CD4-positive, alpha-beta T cell treated with Interleukin-4 for 1 hour (primary cell): ENCODE measurements around the gene SSNA1.

Experiments used
- DNase-seq, 2 donors: peaks; one replicate each; pipeline ENCODE4 v3.0.0-alpha.2; 2020 to 2022

Gene SSNA1

DNA sequence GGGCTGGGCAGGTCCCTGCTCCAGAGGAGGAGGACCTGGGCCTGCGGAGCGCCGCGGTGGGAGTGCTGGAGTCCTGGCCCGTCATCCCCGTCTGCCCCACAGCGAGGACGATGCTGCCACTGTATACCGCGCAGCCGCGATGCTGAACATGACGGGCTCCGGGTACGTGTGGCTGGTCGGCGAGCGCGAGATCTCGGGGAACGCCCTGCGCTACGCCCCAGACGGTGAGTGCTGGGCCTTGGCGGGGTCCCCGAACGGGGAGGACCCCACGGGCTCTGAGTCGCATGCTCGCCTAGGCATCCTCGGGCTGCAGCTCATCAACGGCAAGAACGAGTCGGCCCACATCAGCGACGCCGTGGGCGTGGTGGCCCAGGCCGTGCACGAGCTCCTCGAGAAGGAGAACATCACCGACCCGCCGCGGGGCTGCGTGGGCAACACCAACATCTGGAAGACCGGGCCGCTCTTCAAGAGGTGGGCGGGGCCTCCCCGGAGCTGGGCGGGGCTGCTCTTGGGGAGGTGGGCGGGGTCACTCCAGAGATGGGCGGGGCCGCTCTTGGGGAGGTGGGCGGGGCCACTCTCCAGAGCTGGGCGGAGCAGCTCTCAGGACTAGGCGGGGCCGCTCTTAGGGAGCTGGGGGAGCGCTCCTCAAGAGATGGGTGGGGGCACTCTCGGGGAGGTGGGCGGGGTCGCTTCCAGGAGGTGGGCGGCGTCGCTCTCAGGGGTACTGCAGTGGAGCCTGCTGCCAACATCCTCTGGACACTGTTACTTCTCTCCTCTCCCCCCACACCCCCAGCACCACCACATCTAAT lies 31.7 kb upstream of the SSNA1 start:
- DNase-seq: peak; percentile 44 to 55

DNA sequence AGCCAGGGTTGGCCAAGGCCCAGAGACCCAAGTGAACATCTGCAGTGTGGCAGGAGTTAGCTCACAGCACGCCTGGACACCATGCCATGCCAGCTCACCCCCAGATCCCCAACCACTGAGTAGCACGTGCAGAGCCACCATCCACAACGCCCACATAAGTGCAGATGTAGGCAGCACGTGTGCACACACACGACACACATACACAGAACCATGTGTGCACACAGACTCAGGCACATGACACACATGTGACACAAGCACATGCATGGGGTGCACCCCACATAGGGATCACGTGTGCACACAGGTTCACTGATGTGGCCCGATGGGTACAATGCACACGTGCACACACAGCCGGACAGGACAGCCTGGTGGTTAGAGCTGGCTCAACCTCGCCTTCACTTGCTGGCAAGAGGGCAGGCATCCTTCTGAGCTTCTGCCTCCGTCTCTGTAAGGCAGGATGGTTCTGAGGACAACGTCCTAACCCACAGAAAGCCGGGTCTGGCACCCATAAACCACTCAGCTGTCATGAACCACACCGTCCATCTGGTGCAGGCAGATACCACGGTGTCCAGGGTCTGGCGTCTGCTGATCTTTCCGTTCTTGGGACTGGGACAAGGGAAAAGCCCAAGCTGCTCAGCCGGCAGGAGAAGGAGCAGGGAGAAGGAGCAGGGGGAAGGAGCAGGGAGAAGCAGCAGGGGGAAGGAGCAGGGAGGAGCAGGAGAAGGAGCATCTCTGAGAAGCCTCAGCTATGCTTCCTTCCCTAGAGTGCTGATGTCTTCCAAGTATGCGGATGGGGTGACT lies 30.7 kb upstream of the SSNA1 start:
- no peak for DNase-seq

GRCh38 chr9:137158625-137159024 lies 29.9 kb upstream of the SSNA1 start:
- DNase-seq: no peak

- DNase-seq: no peak
Observed at GRCh38 chr9:137159105-137160053, 29.1 kb upstream of the SSNA1 start.

DNA sequence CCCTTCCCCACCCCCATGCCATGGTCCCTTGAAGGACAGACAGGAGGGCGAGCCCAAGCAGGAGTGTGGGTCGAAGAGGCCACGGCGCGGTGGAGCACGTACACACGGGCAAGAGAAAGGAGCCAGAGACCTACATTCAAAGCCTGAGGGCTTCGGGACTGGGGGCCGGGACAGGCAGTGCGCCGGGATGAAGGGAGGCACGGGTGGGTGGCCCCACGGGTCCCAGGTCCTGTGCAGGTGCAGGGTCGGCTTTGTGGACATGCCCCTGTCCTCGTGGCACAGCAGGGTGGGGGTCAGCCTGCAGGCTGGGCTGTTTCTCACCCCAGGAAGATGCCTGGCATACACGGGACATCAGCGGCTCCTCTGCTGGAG lies 28.4 kb upstream of the SSNA1 start:
- no peak for DNase-seq

DNA sequence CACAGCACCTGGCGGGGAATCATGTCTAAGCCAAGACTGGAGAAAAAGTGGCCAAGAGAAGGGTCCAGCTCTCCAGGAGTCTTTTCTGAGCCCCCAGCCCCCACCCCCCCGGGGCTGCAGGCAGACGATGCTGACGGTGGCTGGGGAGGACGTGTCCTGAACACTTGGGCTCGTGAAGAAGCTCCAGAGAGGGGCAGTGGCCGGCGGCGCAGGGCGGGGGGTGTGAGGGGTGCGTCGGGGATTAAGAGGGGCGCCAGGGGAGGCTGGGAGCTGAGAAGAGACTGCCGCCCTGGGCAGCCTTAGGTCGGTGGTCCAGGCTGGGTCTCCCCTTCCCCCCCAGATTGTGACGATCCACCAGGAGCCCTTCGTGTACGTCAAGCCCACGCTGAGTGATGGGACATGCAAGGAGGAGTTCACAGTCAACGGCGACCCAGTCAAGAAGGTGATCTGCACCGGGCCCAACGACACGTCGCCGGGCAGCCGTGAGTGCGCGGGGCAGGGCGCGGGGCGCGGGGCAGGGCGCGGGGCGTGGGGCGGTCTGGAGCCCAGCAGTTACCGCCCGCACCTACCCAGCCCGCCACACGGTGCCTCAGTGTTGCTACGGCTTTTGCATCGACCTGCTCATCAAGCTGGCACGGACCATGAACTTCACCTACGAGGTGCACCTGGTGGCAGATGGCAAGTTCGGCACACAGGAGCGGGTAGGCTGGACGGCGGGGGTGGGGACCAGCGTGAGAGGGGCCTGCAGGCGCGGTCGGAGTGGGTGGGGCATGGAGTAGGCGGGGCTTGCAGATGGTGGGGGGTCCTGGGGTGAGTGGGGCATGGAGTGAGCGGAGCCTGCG lies 27.5 kb upstream of the SSNA1 start:
- DNase-seq: no peak

- no peak for DNase-seq
Observed at GRCh38 chr9:137161558-137162486, 26.7 kb upstream of the SSNA1 start.

DNA sequence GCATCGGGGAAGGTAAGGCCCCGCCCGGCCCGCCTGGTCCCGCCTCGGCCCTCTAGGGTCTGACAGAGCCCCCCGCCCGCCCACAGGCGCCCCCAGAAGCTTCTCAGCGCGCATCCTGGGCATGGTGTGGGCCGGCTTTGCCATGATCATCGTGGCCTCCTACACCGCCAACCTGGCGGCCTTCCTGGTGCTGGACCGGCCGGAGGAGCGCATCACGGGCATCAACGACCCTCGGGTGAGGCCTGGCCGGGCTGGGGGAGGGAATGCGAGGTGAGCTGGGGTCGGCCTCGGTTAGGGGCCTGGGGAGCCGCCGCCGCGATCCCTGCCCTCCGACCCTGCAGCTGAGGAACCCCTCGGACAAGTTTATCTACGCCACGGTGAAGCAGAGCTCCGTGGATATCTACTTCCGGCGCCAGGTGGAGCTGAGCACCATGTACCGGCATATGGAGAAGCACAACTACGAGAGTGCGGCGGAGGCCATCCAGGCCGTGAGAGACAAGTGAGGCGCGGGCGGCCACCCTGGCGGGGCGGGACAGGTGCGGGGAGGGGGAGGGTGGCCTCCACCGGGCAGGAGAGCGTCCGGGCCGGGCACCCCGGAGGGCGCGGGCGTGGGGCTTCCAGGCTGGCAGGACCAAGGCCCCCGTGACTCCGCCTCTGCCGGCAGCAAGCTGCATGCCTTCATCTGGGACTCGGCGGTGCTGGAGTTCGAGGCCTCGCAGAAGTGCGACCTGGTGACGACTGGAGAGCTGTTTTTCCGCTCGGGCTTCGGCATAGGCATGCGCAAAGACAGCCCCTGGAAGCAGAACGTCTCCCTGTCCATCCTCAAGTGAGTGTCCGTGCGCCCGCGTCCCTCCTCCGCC lies 25.7 kb upstream of the SSNA1 start:
- DNase-seq: no peak

GRCh38 chr9:137163365-137163715 lies 25.1 kb upstream of the SSNA1 start:
- DNase-seq: no peak

DNA sequence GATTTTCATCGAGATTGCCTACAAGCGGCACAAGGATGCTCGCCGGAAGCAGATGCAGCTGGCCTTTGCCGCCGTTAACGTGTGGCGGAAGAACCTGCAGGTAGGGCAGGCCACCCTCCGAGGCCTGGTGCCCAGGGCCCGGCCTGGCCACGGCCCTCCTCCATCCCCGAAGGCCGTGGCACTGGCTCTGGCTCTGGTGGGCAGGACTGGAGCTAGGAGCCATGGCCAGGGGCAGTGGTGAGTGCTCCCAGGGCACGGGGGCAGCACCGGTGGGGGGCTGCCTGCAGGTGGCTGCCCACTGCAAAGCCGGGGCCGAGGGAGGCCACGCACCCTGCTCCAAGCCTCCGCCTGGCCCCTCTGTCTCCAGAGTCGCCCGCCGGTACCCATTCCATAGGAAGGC lies 24.7 kb upstream of the SSNA1 start:
- no peak for DNase-seq

- DNase-seq: no peak
Observed at GRCh38 chr9:137164370-137165249, 23.9 kb upstream of the SSNA1 start.

GRCh38 chr9:137165250-137165836 lies 23.1 kb upstream of the SSNA1 start:
- DNase-seq: no peak

DNA sequence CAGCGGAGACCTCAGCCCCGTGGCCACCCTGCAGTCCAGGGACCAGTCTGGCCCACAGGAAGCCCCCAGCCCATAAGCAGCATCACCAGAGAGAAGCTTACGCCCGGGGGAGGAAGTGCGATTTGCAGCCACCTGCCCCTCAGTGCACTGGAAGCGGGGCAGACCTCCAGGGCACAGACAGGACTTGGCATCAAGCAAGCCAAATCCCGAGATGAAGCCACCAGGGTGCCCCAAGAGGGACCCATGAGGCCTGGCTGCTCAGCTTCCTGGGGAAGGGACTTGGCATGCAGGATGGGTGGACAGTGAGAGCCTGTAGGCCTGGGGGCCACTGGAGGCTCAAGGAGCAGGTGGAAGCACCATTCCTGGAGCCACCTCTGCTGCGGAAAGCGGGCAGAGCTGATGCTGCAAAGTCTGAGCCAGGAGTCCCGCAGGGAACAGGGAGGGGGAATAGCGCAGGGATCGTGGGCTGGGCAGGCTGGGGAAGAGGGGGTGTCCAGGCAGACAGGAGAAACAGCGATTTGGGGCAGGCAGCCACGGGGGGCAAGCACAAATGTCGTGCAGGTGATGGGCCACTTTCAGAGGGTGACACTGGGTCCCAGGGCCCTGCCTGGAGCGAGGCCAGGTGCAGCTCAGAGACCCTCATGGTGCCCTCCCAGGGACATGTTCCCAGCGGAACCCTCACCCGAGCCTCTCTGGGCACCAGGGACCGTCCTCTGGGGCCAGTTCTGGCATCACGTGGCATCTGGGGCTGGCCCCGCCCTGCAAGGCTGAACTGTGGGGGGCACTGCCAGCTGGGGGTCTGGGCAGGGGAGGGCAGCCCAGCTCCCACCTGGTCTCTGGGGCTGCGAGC lies 21.9 kb upstream of the SSNA1 start:
- no peak for DNase-seq

DNA sequence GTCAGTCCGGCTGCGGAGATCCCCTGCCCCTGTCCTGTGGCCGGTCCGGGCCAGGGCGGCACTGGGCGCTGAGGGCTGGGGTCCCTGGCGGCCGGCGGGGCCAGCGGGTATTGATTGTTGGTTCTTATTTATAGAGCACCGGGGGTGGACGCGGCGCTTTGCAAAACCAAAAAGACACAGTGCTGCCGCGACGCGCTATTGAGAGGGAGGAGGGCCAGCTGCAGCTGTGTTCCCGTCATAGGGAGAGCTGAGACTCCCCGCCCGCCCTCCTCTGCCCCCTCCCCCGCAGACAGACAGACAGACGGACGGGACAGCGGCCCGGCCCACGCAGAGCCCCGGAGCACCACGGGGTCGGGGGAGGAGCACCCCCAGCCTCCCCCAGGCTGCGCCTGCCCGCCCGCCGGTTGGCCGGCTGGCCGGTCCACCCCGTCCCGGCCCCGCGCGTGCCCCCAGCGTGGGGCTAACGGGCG lies 21.2 kb upstream of the SSNA1 start:
- no peak for DNase-seq

- no peak for DNase-seq
Observed at GRCh38 chr9:137167747-137168572, 20.5 kb upstream of the SSNA1 start.

DNA sequence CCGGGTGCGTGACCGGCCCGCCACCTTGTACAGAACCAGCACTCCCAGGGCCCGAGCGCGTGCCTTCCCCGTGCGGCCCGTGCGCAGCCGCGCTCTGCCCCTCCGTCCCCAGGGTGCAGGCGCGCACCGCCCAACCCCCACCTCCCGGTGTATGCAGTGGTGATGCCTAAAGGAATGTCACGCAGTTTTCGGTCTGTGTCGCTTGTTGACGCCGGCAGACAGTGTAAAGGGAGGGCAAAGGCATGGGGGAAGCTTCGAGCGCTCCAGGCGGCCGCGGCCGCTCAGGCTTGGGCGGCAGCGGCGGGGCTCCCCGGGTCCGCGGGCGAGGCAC lies 19.9 kb upstream of the SSNA1 start:
- no peak for DNase-seq
